GM12865 (cell line): ENCODE results near the gene ERCC6L2.

Experiments used
- DNase-seq: peaks from one replicate; pipeline ENCODE4 v3.0.0; 2010; ENCODE audit warnings: low read depth
- H3K4me3 ChIP-seq: 2 replicates; pipeline ENCODE4 v1.5.1; 2011; ENCODE audit warnings: mild to moderate bottlenecking, low read depth, low read length, control low read depth
- TF ChIP-seq, protein P1 (sequence below): IDR thresholded peaks from 2 replicates; pipeline ENCODE4 v1.5.1; 2011; ENCODE audit warnings: low read length, control low read depth, low read depth, inconsistent platforms; ENCODE audit not compliant: insufficient read depth; ENCODE audit errors: missing control alignments

ERCC6L2 gene

DNA sequence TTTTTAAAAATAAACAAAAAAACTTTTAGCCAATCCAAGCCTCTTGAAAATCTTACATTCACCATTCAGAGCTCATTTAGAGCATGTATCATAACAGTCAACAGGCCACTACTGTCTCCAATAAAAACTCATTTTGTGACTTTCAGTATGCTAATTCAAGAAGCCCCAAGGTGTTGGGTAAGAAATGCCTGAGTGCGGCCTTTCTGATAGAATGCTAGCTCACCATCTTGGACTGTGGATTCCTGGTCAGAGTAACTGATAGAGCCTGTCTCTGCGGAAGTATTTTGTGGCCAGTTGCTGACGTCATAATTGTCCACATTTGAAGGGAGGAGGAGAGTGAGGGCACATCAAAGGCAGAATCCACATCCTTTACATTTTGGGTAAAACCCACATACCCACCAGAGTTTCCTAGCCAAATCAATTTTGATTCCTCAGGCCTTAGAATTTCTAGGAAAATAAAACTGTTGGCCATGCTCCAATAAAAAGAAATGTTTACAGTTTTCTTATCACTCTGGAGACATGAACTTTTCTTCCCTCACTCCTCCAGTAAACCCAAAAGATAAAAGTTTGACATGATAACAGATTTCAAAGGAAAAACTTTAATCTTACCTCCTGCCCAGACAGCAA, 41.1 kb upstream of the ERCC6L2 start:
- DNase-seq = no peak
- H3K4me3 ChIP-seq = no peak overlapping the region
- TF ChIP-seq, protein P1, sequence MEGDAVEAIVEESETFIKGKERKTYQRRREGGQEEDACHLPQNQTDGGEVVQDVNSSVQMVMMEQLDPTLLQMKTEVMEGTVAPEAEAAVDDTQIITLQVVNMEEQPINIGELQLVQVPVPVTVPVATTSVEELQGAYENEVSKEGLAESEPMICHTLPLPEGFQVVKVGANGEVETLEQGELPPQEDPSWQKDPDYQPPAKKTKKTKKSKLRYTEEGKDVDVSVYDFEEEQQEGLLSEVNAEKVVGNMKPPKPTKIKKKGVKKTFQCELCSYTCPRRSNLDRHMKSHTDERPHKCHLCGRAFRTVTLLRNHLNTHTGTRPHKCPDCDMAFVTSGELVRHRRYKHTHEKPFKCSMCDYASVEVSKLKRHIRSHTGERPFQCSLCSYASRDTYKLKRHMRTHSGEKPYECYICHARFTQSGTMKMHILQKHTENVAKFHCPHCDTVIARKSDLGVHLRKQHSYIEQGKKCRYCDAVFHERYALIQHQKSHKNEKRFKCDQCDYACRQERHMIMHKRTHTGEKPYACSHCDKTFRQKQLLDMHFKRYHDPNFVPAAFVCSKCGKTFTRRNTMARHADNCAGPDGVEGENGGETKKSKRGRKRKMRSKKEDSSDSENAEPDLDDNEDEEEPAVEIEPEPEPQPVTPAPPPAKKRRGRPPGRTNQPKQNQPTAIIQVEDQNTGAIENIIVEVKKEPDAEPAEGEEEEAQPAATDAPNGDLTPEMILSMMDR = no peak

DNA sequence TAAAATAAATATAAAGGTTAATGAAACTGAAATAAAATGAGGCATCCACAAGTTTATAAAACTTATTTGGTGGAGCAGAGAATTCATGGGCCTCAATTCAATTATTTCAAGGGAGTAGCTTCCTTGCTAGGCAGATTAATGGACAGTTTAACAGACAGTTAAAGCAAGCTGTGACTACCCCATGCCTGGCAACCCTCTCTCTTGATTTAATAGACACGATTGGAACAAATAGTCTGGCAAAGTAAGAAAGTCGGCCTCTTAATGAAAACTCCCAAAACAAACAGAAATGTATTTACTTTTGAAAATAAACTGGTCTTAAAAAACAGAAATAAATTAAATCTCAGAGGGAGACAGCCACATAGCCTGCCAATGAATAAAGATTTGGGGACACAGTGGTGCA, 40.1 kb upstream of the ERCC6L2 start:
- TF ChIP-seq, protein P1 = no peak
- no peak for DNase-seq
- no peak overlapping the region for H3K4me3 ChIP-seq

DNA sequence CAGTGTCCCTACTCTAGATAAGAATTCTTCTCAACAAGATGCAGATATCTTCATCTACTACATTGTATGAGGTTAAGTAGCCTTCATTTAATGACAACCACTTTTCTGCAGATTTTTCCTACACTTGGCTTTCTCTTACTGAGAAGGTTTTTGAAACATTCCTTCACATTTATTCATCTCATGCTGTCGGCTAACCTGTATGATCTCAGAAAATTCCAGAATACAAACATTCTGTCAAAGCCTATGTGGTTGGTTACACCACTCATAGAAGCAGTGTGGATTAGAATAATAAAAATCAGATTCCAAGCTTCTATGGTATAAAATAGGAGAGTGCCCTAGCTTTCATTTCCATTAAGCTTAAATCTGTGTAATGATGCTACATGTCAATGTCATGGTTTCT, 39.4 kb upstream of the ERCC6L2 start:
- no peak for DNase-seq
- TF ChIP-seq, protein P1 = no peak
- no peak overlapping the region for H3K4me3 ChIP-seq

DNA sequence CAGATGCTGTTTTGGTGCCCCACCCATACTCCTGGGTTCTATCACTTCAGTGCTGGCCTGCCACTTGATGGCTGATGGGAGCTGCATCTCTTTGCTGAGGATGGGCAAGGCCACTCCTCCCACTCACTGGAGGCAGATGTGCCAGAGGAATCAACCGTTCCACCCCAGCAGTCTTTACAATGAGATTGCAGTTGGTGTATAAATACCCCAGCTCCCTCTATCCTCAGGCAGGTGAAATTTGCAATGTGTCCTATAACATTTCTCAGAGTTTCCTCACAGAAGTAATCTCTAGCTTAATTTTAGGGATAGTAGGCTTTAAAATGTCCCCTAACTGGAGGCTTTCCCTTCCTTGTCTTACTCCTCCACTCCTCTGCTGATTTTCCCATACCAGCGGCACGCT, 36.5 kb upstream of the ERCC6L2 start:
- no peak overlapping the region for H3K4me3 ChIP-seq
- TF ChIP-seq, protein P1 = no peak
- no peak for DNase-seq

DNA sequence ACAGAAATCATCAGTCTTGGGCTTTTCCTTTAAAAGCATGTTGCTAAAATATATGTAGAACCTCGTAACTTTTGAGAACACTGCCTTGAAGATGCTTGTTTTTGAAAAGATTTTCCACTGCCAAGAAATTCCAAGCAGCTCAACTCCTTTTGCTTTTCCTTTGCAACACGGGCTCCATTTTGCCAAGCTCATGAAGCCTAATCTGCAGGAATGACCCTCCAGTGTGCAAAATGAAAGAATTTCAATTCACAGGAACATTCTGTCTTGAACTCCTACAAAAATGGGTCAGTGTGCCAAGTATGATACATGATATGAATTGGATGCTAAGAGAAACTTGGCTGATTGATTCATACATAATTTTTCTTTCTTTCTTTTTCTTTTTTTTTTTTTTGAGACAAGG, 35.4 kb upstream of the ERCC6L2 start:
- no peak overlapping the region for H3K4me3 ChIP-seq
- TF ChIP-seq, protein P1 = no peak
- DNase-seq = no peak

DNA sequence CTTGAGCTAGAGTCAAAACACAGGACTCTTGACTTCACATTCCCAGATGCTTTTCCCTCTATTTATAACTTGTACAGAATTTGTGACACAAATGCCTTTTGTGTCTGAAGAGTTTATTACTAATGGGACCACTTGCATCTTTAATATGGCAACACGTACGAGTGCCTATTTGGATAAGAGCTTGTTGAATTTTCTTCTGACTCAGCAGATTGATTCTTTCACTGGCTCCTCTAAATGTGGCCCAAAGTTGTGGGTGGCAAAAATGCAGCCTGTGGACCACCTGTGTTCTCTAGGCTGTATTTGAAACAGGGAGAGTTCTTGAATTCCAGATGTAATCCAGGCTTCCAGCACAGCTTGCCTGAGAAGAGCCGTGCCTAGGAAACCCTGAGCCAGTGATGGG, 34.1 kb upstream of the ERCC6L2 start:
- TF ChIP-seq, protein P1 = no peak
- H3K4me3 ChIP-seq = no peak overlapping the region
- DNase-seq = no peak

DNA sequence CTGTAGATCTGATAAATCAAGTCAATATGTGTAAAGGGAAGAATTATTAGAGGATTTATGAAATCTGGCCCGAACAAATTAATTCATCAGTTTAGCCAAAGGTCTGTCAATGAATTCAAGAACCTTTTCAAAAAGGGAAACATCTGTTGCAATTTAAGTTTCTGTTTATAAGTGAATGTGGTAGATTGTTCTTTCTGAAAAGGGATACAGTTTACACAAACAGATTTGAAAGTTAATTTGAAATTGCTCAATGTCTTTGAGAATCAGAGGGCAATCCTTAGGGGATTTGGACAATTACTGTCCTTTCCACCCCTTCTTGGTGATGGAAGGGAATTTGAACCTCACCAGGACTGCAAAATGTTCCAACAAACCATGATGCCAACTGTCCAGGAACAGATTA, 29.7 kb upstream of the ERCC6L2 start:
- TF ChIP-seq, protein P1 = no peak
- no peak for DNase-seq
- no peak overlapping the region for H3K4me3 ChIP-seq
